Measurements from ENCODE around the gene GNPDA1.
A peak's percentile ranks its signal among the peaks of the same experiment; 100 is the strongest.

GNPDA1 gene

DNA sequence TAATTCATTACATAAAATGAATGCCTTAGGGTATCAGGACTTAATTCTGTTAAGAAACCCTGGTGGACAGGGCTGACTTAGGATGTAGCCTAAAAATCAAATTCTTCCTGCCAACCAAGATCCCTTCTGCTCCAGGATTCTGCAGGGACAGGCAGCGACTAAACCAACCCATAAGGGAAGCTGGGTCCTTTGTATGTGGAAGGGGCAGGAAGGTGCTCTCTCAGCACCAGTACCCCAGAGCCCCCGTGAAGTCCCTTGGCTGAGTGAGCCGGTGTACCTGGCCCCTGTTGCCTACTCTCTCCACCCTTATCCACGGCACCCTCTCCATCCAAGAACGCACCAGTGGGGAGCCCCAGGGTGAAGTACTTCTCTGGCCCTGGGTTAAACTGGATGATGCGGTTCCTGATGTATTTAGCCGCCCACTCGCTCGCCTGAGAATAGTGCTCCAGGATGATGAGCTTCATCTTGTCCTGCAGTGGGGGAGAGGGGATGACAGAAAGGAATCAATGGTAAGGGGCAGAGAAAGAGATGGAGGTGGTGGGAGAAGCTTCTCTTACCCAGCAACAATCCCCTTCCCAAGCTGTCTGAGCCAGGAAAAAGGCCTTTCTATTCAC lies 1.1 kb downstream of the GNPDA1 start:
- no peak for DNase-seq (ENCODE audit: low read depth)
- TF ChIP-seq, protein P1, sequence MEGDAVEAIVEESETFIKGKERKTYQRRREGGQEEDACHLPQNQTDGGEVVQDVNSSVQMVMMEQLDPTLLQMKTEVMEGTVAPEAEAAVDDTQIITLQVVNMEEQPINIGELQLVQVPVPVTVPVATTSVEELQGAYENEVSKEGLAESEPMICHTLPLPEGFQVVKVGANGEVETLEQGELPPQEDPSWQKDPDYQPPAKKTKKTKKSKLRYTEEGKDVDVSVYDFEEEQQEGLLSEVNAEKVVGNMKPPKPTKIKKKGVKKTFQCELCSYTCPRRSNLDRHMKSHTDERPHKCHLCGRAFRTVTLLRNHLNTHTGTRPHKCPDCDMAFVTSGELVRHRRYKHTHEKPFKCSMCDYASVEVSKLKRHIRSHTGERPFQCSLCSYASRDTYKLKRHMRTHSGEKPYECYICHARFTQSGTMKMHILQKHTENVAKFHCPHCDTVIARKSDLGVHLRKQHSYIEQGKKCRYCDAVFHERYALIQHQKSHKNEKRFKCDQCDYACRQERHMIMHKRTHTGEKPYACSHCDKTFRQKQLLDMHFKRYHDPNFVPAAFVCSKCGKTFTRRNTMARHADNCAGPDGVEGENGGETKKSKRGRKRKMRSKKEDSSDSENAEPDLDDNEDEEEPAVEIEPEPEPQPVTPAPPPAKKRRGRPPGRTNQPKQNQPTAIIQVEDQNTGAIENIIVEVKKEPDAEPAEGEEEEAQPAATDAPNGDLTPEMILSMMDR (conservative IDR thresholded peaks at IDR 0.05; ENCODE audit: low read depth, low read length): no peak
- peak overlapping the region; percentile 70 for H3K4me3 ChIP-seq (ENCODE audit: low read length)

- TF ChIP-seq, protein P1 (conservative IDR thresholded peaks at IDR 0.05; ENCODE audit: low read depth, low read length): no peak
- no peak for DNase-seq (ENCODE audit: low read depth)
- no peak overlapping the region for H3K4me3 ChIP-seq (ENCODE audit: low read length)
Observed at GRCh38 chr5:142009886-142010285, 2.9 kb downstream of the GNPDA1 start.

DNA sequence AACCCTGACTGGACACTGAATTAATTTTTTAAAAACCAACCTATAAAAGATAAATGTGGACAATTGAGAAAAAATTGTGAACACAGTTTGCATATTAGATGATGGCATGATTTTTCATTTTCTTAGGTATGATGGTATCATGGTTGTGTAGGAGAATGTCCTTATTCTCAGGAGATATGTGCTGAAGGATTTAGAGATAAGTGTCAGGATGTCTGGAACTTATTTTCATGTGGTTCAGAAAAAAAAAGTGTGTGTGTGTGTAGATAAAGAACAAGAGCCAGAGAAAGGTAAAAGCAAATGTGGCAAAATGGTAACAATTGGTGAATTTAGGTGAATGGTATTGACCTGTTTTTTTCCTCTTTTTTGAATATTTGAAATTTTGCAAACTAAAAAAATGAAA lies 4.0 kb downstream of the GNPDA1 start:
- DNase-seq (ENCODE audit: low read depth): no peak
- TF ChIP-seq, protein P1 (conservative IDR thresholded peaks at IDR 0.05; ENCODE audit: low read depth, low read length): no peak
- H3K4me3 ChIP-seq (ENCODE audit: low read length): no peak overlapping the region

DNA sequence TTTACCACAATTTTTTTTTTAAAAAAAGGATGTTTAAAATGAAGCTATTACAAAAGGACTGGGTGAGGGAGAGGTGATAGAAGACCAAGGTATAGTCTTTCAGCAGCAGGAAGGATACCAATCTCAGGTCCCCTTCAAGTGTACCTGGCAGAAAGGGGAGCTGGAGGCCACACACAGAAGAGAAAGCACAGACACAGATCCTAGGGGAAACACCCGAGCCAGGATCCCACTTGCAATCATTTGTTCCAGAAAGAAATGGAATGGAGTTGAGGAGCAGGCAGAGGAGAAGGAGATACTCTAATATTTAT lies 5.6 kb downstream of the GNPDA1 start:
- DNase-seq (ENCODE audit: low read depth): no peak
- TF ChIP-seq, protein P1 (conservative IDR thresholded peaks at IDR 0.05; ENCODE audit: low read depth, low read length): no peak
- H3K4me3 ChIP-seq (ENCODE audit: low read length): no peak overlapping the region

- no peak for DNase-seq (ENCODE audit: low read depth)
Observed at GRCh38 chr5:142006363-142007236, 6.2 kb downstream of the GNPDA1 start.

DNA sequence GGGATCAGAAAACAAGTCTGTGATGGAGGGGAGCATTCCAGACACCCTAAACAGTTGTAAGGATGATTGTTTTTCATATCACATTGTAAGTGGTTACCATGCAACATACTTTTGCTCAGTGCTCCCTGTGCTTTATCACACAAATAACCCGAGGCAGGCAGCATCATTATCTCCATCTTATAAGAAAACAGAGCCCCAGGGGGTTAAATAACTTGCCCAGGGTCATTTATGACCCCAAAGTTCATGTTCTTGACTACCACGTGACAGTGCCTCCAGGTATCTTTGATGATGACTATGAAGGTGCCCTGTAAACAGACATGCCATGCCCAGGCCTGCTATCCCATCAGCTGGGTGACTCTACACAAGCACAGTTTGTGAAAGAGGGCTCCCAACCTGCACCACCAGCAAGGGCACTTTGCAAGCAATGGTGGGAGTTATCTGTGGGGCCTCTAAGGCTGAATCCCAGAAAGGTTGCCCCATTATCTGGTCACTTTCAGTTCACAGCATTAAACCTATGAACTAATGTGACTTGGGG lies 9.5 kb downstream of the GNPDA1 start:
- no peak for DNase-seq (ENCODE audit: low read depth)
- H3K4me3 ChIP-seq (ENCODE audit: low read length): no peak overlapping the region
- TF ChIP-seq, protein P1 (conservative IDR thresholded peaks at IDR 0.05; ENCODE audit: low read depth, low read length): no peak

More at GRCh38 chr5:142006363-142007236, 6.2 kb downstream of the GNPDA1 start:
- H3K4me3 ChIP-seq (ENCODE audit: low read length): no peak overlapping the region
- TF ChIP-seq, protein P1 (conservative IDR thresholded peaks at IDR 0.05; ENCODE audit: low read depth, low read length): no peak

Measured in retinal pigment epithelial cell (primary cell).